ENCODE data around the gene PTPRD. TPM values are rescaled to one million over a fixed set of nuclear protein-coding genes. Genes with fewer than 3 reads are reported as not detected.

The PTPRD gene
- total and polyA plus RNA-seq, 9 of the 15 experiments (the other 6 are each of a cell fraction or from before 2014, with no cell fraction given): 0.11 TPM; not detected in 8

GRCh38 chr9:9771314-9771713 lies 841.5 kb downstream of the PTPRD start:
- in situ Hi-C loops (cut with MboI) (no loop called here), intact Hi-C loops (cut with micrococcal nuclease) (no loop called here)
- H3K4me1 ChIP-seq (replicated peaks in 1 of 2; ENCODE audit: control insufficient read depth in 2 of 2, insufficient read depth in 2 of 2, low read length in 2 of 2): no peaks in the 10 kb centered on the region
- FAIRE-seq (no peak), ATAC-seq (no peak), DNase-seq (ENCODE audit: extremely low read depth in 1 of 4, low spot score in 3 of 4) (no peak)
- TF ChIP-seq TAF7 (tag; IDR thresholded peaks at IDR 0.05) (no peak), OTX1 (CRISPR knock-in tag; IDR thresholded peaks at IDR 0.05) (no peak), XRCC3 (IDR thresholded peaks at IDR 0.05) (no peak)
- no peaks in the 10 kb centered on the region for H3K9me1 ChIP-seq (ENCODE audit: control insufficient read depth, insufficient read depth, low read length)
- no peaks in the 10 kb centered on the region for H3K9me3 ChIP-seq (replicated peaks; ENCODE audit: control insufficient read depth, insufficient read depth, low read depth, low read length)
- no peaks in the 10 kb centered on the region for H3K27me3 ChIP-seq (ENCODE audit: control insufficient read depth in 2 of 2, insufficient read depth in 2 of 2, low read length in 2 of 2)
- H3K36me3 ChIP-seq (ENCODE audit: control insufficient read depth, insufficient read depth, low read length): no peaks in the 10 kb centered on the region
- no peak overlapping the region for H3K4me2 ChIP-seq (ENCODE audit: insufficient read depth, low read length)
- no peaks in the 10 kb centered on the region for H3K79me2 ChIP-seq (ENCODE audit: control insufficient read depth, insufficient read depth, low read length)
- no peak overlapping the region for H3K27ac ChIP-seq (ENCODE audit: extremely low read depth, low read depth, low read length)
- ChIA-PET CTCF (ENCODE audit: low intra/inter-chr PET ratio) (no interaction called here), POLR2A (no interaction called here)
- H3K4me3 ChIP-seq: no peak overlapping the region
- no peak overlapping the region for H2AFZ ChIP-seq (ENCODE audit: low read depth, low read length)
- BruUV-seq (replicated peaks): no TSS peak
- no peak overlapping the region for H3K9ac ChIP-seq (ENCODE audit: insufficient read depth in 1 of 2, low read depth in 2 of 2, low read length in 2 of 2)
- WGBS (ENCODE audit: insufficient coverage, low coverage, missing lambda C conversion rate): 0% methylated on average over 3 of the region's 3 CpGs
- no peaks in the 10 kb centered on the region for H4K20me1 ChIP-seq (replicated peaks; ENCODE audit: control insufficient read depth, insufficient read depth, low read length)

- ATAC-seq (no peak), DNase-seq (ENCODE audit: extremely low read depth in 1 of 4, low spot score in 3 of 4) (no peak), FAIRE-seq (no peak)
- Histone ChIP-seq H3K79me2 (ENCODE audit: control insufficient read depth, insufficient read depth, low read length) (no peaks in the 10 kb centered on the region), H3K9ac (ENCODE audit: insufficient read depth in 1 of 2, low read depth in 2 of 2, low read length in 2 of 2) (no peak overlapping the region), H3K4me2 (ENCODE audit: insufficient read depth, low read length) (no peak overlapping the region), H4K20me1 (replicated peaks; ENCODE audit: control insufficient read depth, insufficient read depth, low read length) (no peaks in the 10 kb centered on the region), H3K27me3 (ENCODE audit: control insufficient read depth in 2 of 2, insufficient read depth in 2 of 2, low read length in 2 of 2) (no peaks in the 10 kb centered on the region), H3K36me3 (ENCODE audit: control insufficient read depth, insufficient read depth, low read length) (no peaks in the 10 kb centered on the region), H3K9me3 (replicated peaks; ENCODE audit: control insufficient read depth, insufficient read depth, low read depth, low read length) (no peaks in the 10 kb centered on the region), H3K4me1 (replicated peaks in 1 of 2; ENCODE audit: control insufficient read depth in 2 of 2, insufficient read depth in 2 of 2, low read length in 2 of 2) (no peaks in the 10 kb centered on the region), H3K9me1 (ENCODE audit: control insufficient read depth, insufficient read depth, low read length) (no peaks in the 10 kb centered on the region), H3K4me3 (no peak overlapping the region), H3K27ac (ENCODE audit: extremely low read depth, low read depth, low read length) (no peak overlapping the region), H2AFZ (ENCODE audit: low read depth, low read length) (no peak overlapping the region)
- no TSS peak for BruUV-seq (replicated peaks)
- CTCF ChIA-PET (ENCODE audit: low intra/inter-chr PET ratio): no interaction called here
- WGBS (ENCODE audit: insufficient coverage, low coverage, missing lambda C conversion rate): 0% methylated on average over 2 of the region's 2 CpGs
- in situ Hi-C loops (cut with MboI): no loop called here
- TF ChIP-seq, protein P1, sequence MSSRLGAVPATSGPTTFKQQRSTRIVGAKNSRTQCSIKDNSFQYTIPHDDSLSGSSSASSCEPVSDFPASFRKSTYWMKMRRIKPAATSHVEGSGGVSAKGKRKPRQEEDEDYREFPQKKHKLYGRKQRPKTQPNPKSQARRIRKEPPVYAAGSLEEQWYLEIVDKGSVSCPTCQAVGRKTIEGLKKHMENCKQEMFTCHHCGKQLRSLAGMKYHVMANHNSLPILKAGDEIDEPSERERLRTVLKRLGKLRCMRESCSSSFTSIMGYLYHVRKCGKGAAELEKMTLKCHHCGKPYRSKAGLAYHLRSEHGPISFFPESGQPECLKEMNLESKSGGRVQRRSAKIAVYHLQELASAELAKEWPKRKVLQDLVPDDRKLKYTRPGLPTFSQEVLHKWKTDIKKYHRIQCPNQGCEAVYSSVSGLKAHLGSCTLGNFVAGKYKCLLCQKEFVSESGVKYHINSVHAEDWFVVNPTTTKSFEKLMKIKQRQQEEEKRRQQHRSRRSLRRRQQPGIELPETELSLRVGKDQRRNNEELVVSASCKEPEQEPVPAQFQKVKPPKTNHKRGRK (tag; IDR thresholded peaks at IDR 0.05): no peak
- no peak for TF ChIP-seq NFE2 (IDR thresholded peaks at IDR 0.05; ENCODE audit: low read depth)
- TF ChIP-seq, protein P2, sequence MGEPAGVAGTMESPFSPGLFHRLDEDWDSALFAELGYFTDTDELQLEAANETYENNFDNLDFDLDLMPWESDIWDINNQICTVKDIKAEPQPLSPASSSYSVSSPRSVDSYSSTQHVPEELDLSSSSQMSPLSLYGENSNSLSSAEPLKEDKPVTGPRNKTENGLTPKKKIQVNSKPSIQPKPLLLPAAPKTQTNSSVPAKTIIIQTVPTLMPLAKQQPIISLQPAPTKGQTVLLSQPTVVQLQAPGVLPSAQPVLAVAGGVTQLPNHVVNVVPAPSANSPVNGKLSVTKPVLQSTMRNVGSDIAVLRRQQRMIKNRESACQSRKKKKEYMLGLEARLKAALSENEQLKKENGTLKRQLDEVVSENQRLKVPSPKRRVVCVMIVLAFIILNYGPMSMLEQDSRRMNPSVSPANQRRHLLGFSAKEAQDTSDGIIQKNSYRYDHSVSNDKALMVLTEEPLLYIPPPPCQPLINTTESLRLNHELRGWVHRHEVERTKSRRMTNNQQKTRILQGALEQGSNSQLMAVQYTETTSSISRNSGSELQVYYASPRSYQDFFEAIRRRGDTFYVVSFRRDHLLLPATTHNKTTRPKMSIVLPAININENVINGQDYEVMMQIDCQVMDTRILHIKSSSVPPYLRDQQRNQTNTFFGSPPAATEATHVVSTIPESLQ (CRISPR knock-in tag; IDR thresholded peaks at IDR 0.05): no peak
- no peak for TF ChIP-seq CUX1 (CRISPR knock-in tag; IDR thresholded peaks at IDR 0.05)
- no peak for TF ChIP-seq BDP1 (IDR thresholded peaks at IDR 0.05; ENCODE audit: insufficient read depth, insufficient read length)
- POLR2A ChIA-PET: no interaction called here
- intact Hi-C loops (cut with micrococcal nuclease): no loop called here
These were observed 848.0 kb downstream of the PTPRD start for GRCh38 chr9:9764821-9765220.
